ENCODE data around the gene CR1L. TPM values are rescaled to one million over a fixed set of nuclear protein-coding genes. Genes with fewer than 3 reads are reported as not detected.
A peak's percentile ranks its signal among the peaks of the same experiment; 100 is the strongest.
"Not testable (repeated sequence)": the region's sequence is repeated elsewhere in the genome, so short reads cannot be mapped to it uniquely, and the experiment has no call there.

Gene CR1L
- total RNA-seq, 1 donor from 2014 or later = not detected

GRCh38 chr1:207745839-207746767, 101.2 kb downstream of the CR1L start:
- no peak for DNase-seq (ENCODE audit: low read depth)

- DNase-seq (ENCODE audit: low read depth) = no peak
Observed at GRCh38 chr1:207747627-207748492, 102.9 kb downstream of the CR1L start.

DNA sequence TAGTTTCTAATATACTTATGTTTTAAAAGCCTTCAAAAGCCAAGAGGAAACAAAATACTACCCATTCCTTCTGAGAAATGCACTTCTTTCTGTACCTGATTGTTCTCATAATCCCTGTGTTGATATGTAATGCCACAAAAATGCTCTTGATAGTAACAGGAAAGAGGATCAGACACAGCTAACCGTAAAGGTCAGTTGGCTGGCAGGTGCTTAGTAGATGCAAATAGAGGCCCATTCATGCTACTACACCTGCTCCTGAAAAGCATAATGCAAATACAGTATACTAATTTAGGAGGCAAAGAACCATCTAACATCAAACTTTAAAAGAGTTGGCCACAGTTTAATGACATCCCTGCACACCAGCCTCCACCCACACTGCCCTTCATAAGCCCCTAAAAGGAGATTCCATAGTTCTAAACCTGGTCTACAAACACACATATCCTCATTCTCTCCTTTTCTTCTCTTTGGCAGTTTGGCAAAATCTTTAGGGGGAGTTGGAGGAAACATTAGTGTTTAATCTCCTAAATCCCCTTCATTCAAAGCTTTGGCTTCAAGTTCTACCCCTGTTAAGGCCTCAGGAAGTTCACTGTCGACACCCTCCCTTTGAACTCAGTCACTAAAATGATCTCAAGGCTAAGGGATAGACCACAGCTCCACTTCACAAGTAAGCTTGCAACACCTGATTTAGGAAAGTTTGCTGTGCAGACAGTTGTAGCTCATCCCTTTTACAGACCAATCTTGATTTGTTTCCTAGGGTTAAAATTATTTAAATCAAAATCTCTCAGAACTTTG, 104.0 kb downstream of the CR1L start:
- DNase-seq (ENCODE audit: low read depth) = peak; percentile 35

- no peak for DNase-seq (ENCODE audit: low read depth)
Observed at GRCh38 chr1:207750631-207751305, 105.8 kb downstream of the CR1L start.

- DNase-seq (ENCODE audit: low read depth) = not testable (repeated sequence)
Observed at GRCh38 chr1:207751463-207751789, 106.5 kb downstream of the CR1L start.

GRCh38 chr1:207751790-207752455, 107.0 kb downstream of the CR1L start, which contains the start of gene CD46:
TSS of gene CD46 (plus strand) at chr1:207752054. CDS start at chr1:207752213, 159 bp downstream.
- DNase-seq (ENCODE audit: low read depth) = peak; percentile 90

DNA sequence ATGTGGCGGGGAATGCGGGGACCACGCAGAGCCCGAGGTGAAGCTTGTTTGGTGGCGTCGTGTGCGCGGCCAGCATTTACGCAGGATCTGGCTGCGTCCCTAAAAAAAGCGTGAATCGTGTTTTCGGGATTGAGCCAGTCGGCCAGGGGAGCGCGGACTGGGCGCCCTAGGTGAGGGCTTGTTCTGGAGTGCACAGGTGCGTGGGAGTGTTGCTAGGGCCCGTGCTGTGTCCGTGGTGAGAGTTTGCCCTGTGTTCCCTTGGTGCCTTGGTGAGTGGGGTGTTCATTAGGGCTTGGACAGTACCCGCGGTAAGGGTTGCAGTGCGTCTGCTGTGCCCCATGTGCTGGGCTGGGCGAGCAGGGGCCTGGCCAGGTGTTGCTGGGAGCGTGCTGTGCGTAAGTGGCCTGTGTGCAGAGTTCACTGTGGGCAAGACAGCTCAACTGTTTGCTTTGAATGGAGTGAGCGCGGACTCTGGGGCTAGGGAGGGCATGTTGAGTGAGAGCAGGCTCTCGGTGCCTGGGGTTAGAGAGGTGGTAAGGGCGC, 107.6 kb downstream of the CR1L start:
- DNase-seq (ENCODE audit: low read depth) = peak; percentile 30

- DNase-seq (ENCODE audit: low read depth) = no peak
Observed at GRCh38 chr1:207753611-207754010, 108.7 kb downstream of the CR1L start.

GRCh38 chr1:207754011-207754410, 109.1 kb downstream of the CR1L start:
- DNase-seq (ENCODE audit: low read depth) = no peak

DNA sequence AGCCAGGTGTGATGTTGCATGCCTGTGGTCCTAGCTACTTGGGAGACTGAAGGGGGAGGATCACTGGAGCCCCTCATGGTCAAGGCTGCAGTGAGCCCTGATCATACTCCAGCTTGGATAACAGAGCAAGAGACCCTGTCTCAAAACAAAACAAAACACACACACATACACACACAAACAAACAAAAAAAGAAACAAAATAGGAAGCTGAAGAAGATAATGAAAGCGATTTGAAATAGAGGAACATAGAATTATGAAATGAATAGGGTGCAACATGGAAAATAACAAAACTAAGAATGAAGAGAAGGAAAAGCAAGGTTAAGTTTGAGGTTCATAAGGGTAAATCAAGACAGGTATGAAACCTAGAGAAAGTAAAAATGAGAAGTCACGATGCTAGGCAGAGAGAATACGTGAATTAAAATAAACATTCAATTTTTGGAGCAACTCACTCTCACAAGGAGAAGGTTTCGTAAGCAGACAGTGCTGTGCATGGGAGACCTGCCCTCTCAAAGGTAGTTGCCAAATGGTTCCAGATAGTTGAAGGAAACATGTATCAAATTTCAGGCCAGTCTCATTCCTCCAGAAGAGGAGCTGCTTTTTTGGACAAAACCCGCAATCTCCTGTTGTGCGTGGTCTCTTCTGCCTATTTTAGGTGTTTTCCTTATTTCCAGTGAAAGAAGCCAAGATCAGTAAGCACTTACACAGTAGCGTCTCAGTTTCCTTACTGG, 110.2 kb downstream of the CR1L start:
- DNase-seq (ENCODE audit: low read depth) = peak; percentile 21

DNA sequence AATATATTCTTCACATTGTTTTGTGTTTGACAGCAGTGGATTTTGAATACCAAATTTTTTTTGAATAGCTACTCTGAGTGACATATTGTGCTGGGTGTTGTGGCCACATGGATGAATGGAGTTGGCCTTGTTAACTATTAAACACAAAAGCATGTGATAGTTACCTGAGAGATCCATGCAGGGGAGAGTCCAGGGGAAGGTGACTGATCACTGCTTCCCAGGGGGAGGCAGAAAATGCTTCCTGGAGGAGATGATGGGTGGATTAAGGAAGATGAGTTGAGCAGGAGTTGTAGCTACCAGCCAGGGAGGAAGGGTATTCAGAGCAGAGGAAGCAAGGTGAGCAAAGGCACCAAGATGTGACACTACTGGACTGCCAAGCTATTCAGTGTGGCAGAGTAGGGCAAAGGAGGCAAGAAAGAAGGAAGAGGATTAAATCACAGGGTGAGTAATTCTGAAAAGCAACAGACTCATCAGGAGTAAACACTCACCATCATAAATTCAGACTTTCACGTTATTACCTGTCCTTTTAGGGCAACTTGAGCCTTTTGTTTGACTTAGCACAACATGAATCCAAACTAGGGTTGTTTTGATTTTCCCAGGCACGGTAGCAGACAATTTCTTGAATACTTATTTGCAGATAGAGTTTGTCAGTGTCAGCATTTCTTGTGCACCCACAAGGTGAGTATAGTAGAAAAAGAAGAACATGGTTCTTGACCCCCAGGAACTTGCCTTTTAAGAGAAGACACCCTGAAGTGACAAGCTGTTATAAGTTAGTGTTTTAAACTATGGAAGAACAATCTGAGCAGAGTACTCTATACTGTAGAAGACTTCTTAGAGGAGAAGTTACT, 111.1 kb downstream of the CR1L start:
- peak; percentile 57 for DNase-seq (ENCODE audit: low read depth)

- DNase-seq (ENCODE audit: low read depth) = no peak
Observed at GRCh38 chr1:207762622-207763021, 117.7 kb downstream of the CR1L start.

DNA sequence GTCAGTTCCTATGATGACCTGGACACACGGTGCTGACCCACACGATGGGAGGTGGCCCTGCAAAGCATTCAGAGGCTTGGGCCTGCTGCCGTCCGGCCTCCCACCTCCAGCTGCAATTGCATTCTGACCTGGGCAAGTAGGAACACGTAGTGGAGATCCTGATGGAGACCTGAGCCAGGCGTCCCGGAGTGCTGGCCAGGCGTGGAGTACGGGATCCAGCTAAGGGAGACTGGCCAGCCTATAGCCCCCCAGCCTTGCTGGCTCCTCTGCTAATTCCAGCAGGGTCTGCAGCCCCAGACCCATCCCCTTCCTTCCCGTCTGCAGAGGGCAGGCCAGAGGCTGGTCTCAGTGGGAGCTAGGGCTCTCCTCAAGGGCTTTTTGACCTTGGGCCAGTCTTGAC, 118.2 kb downstream of the CR1L start:
- DNase-seq (ENCODE audit: low read depth) = no peak

GRCh38 chr1:207763972-207764371, 119.0 kb downstream of the CR1L start:
- DNase-seq (ENCODE audit: low read depth) = no peak

GRCh38 chr1:207766569-207766968, 121.6 kb downstream of the CR1L start:
- no peak for DNase-seq (ENCODE audit: low read depth)

GRCh38 chr1:207770514-207770913, 125.6 kb downstream of the CR1L start:
- DNase-seq (ENCODE audit: low read depth) = not testable (repeated sequence)

Measured in renal cortical epithelial cell (primary cell).